Loucy (cell line): ENCODE results near the gene GTF3C1.

ENCODE experiments used
- EZH2phosphoT487 ChIP-seq: fragments of 200-600 bp; IDR thresholded peaks from 2 replicates; pipeline ENCODE4 v1.6.1; 2018; ENCODE audit warnings: antibody characterized with exemption, mild to moderate bottlenecking, moderate library complexity, borderline replicate concordance
- TF ChIP-seq, protein P1 (sequence below): fragments of 200-600 bp; sonication (generic); conservative IDR thresholded peaks from 2 replicates; pipeline ENCODE4 v1.5.1; 2014; ENCODE audit warnings: mild to moderate bottlenecking, antibody characterized with exemption, low read length

DNA sequence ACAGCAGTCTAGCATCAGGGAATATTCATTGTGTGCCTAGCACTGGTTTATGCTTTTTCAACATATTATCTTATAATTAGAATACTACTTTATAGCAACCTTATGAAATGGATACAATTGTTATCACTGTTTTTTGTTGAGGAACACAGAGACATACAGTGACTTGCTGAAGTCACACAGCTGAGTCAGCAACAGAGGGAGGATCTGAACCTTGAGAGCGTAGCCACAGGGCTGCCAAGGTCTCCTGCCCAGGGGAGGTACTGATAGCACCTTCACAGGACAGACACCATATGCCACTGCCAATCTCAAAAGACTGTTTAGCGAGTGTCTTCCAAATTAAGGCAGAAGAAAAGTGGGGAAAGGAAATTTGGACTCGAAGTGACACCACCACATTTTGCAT lies 63.0 kb downstream of the GTF3C1 start:
- TF ChIP-seq, protein P1, sequence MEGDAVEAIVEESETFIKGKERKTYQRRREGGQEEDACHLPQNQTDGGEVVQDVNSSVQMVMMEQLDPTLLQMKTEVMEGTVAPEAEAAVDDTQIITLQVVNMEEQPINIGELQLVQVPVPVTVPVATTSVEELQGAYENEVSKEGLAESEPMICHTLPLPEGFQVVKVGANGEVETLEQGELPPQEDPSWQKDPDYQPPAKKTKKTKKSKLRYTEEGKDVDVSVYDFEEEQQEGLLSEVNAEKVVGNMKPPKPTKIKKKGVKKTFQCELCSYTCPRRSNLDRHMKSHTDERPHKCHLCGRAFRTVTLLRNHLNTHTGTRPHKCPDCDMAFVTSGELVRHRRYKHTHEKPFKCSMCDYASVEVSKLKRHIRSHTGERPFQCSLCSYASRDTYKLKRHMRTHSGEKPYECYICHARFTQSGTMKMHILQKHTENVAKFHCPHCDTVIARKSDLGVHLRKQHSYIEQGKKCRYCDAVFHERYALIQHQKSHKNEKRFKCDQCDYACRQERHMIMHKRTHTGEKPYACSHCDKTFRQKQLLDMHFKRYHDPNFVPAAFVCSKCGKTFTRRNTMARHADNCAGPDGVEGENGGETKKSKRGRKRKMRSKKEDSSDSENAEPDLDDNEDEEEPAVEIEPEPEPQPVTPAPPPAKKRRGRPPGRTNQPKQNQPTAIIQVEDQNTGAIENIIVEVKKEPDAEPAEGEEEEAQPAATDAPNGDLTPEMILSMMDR: no peak
- no peak for TF ChIP-seq EZH2phosphoT487
